Bronchial epithelial cell (primary cell): ENCODE data around the gene SAFB2. TPM values are rescaled to one million over a fixed set of nuclear protein-coding genes. Genes with fewer than 3 reads are reported as not detected.
A peak's percentile ranks its signal among the peaks of the same experiment; 100 is the strongest.

ENCODE experiments used
- DNase-seq: peaks from one replicate; pipeline ENCODE4 v3.0.0-alpha.2; 2010; ENCODE audit warnings: low read depth
- FAIRE-seq: peaks from 2 replicates; lab custom pipeline; 2011; peaks lifted over from hg19 to GRCh38; lab: Jason Lieb, UNC
- H3K27me3 ChIP-seq: 2 replicates; pipeline ENCODE4 v1.5.1; 2011; ENCODE audit warnings: low read length; ENCODE audit not compliant: control insufficient read depth, insufficient read depth
- H3K36me3 ChIP-seq: 2 replicates; pipeline ENCODE4 v1.5.1; 2011; ENCODE audit warnings: low read length; ENCODE audit not compliant: control insufficient read depth, insufficient read depth
- H3K4me3 ChIP-seq: 2 replicates; pipeline ENCODE4 v1.5.1; 2011; ENCODE audit warnings: mild to moderate bottlenecking, low read depth, low read length, control low read depth
- total RNA-seq: library from RNA; depleted of rRNA; stranded (reverse); fragments of >200 nt; gene quantifications from 2 replicates; pipeline ENCODE4 v1.2.1, GENCODE V29; 2014
- TF ChIP-seq, protein P1 (sequence below): IDR thresholded peaks from 2 replicates; pipeline ENCODE4 v1.5.1; 2011; ENCODE audit warnings: mild to moderate bottlenecking, moderate library complexity, low read length, control low read depth, inconsistent platforms; ENCODE audit not compliant: insufficient read depth, severe bottlenecking

The SAFB2 gene
- total RNA-seq, 1 donor from 2014 or later = 24.0 TPM

DNA sequence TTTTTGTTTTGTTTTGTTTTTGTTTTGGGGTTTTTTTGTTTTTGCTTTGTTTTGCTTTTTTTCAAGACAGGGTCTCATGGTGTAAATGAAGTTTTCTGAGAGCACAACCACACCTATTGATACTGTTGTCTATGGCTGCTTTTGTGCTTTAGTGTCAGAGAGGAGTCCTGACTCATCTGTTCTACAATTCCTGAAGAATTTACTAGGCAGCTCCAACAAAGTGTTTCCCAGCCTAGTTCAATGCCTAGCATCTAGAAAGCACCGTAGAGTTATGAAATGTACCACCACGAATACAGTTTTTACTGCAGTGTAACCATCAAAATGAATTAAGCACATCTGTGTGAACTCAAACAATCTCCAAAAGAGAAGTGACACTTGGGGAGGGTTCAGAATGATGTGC lies 21.5 kb upstream of the SAFB2 start:
- TF ChIP-seq, protein P1, sequence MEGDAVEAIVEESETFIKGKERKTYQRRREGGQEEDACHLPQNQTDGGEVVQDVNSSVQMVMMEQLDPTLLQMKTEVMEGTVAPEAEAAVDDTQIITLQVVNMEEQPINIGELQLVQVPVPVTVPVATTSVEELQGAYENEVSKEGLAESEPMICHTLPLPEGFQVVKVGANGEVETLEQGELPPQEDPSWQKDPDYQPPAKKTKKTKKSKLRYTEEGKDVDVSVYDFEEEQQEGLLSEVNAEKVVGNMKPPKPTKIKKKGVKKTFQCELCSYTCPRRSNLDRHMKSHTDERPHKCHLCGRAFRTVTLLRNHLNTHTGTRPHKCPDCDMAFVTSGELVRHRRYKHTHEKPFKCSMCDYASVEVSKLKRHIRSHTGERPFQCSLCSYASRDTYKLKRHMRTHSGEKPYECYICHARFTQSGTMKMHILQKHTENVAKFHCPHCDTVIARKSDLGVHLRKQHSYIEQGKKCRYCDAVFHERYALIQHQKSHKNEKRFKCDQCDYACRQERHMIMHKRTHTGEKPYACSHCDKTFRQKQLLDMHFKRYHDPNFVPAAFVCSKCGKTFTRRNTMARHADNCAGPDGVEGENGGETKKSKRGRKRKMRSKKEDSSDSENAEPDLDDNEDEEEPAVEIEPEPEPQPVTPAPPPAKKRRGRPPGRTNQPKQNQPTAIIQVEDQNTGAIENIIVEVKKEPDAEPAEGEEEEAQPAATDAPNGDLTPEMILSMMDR = no peak
- peaks cover 21% of the 10 kb centered on the region for H3K36me3 ChIP-seq
- no peak for DNase-seq
- H3K27me3 ChIP-seq = no peaks in the 10 kb centered on the region
- no peak overlapping the region for H3K4me3 ChIP-seq
- no peak for FAIRE-seq

DNA sequence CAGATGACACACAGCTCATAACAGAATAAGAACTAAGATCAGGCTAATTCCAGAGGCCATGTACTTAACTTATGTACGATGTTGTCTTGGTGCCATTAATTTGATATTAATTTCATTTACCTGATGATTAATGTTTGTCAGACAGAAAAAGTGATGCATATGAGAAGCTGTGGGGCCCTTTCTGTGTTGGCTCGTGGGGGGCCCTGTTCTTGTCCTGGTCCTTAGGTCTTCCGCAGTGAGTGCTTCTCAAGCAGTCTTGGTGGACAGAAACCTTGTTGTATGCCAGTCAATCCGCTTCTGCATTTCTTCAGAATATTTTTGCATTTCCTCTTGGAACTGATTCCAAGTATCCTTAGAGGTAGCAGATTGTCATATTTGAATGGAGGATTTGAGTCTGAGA lies 20.5 kb upstream of the SAFB2 start:
- Histone ChIP-seq H3K4me3 (no peak overlapping the region), H3K36me3 (peaks cover 18% of the 10 kb centered on the region), H3K27me3 (no peaks in the 10 kb centered on the region)
- no peak for DNase-seq
- TF ChIP-seq, protein P1 = no peak
- no peak for FAIRE-seq

DNA sequence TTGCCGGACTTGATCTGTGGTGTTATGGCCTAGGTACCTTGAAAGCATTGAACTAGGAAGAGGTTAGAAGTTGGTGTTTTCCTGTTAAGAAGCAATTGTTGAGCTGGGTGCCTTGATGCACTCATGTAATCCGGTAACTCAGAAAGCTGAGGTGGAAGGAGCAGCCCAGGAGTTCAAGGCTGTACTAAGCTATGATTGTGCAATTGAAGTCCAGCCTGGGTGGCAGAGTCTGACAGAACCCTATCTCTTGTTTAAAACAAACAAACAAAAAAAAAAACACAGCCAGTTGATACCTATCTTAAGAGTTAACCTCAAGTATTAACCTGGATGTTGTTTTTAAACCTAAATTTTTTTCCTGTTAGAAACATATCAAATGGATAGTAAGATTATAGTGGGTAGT lies 19.6 kb upstream of the SAFB2 start:
- FAIRE-seq (no peak), DNase-seq (no peak)
- TF ChIP-seq, protein P1 = no peak
- peaks cover 16% of the 10 kb centered on the region for H3K36me3 ChIP-seq
- H3K27me3 ChIP-seq = no peaks in the 10 kb centered on the region
- no peak overlapping the region for H3K4me3 ChIP-seq

GRCh38 chr19:5641171-5641570 lies 18.6 kb upstream of the SAFB2 start:
- Histone ChIP-seq H3K4me3 (no peak overlapping the region), H3K27me3 (no peaks in the 10 kb centered on the region), H3K36me3 (peaks cover 8% of the 10 kb centered on the region)
- TF ChIP-seq, protein P1 = no peak
- DNase-seq (peak; percentile 75), FAIRE-seq (peak; percentile 47)

- no peak for FAIRE-seq
- Histone ChIP-seq H3K4me3 (no peak overlapping the region), H3K36me3 (peaks cover 2% of the 10 kb centered on the region), H3K27me3 (no peaks in the 10 kb centered on the region)
- no peak for DNase-seq
- TF ChIP-seq, protein P1 = no peak
Observed at GRCh38 chr19:5637971-5638370, 15.4 kb upstream of the SAFB2 start.

DNA sequence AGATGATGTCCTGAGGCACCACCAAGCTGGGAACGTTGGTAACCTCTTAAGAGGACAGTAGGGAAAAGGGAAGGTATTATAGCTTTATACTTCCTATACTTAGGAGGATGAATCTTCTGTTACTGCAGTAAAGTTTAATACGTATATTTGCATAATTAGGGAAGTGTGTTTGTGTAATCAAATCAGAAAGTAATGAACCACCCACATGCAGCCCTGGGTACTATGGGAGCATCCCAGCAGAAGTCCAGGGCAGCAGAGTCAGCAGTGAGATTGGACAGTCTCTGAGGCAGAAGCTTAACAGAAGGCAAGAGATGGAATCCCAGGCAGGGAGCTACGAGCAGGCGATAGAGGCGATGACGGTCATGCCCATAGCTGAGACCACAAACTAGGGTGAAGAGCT lies 12.9 kb upstream of the SAFB2 start:
- Histone ChIP-seq H3K27me3 (no peaks in the 10 kb centered on the region), H3K4me3 (no peak overlapping the region), H3K36me3 (no peaks in the 10 kb centered on the region)
- TF ChIP-seq, protein P1 = no peak
- DNase-seq (no peak), FAIRE-seq (no peak)
